Lower leg skin (tissue), 3 donors: ENCODE data around the gene DGKK.

Experiments
- POLR2A ChIP-seq, 2 donors: fragments of 450-650 bp; IDR thresholded peaks; one replicate each; pipeline ENCODE4 v1.6.1; 2016 to 2017; ENCODE audit warnings: antibody characterized with exemption in 2 of 2, mild to moderate bottlenecking in 1 of 2, moderate library complexity in 1 of 2
- TF ChIP-seq, protein P1 (sequence below), 3 donors: fragments of 450-650 bp; IDR thresholded peaks; one replicate each; pipeline ENCODE4 v1.5.1; 2016; ENCODE audit warnings: antibody characterized with exemption in 3 of 3, mild to moderate bottlenecking in 3 of 3, moderate library complexity in 2 of 3

DNA sequence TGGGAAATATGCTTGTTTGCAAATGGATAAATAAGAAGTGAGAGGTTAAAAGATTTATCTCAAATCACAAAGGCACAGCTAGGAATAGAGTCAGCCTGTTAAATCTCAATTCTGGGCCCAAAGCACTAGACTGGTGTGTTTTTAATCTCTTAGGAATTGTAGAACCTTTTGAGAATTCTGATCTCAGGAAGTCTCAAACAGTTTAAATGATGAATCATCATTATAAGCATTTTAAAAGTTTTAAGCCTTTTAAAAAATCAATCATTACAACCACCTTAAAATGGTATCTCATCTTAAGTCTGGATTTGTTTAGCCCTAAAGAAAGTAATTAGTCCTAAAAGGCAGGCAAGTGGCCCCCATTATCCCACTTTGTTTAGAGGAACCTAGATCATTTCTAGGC lies 17.8 kb downstream of the DGKK start:
- TF ChIP-seq, protein P1, sequence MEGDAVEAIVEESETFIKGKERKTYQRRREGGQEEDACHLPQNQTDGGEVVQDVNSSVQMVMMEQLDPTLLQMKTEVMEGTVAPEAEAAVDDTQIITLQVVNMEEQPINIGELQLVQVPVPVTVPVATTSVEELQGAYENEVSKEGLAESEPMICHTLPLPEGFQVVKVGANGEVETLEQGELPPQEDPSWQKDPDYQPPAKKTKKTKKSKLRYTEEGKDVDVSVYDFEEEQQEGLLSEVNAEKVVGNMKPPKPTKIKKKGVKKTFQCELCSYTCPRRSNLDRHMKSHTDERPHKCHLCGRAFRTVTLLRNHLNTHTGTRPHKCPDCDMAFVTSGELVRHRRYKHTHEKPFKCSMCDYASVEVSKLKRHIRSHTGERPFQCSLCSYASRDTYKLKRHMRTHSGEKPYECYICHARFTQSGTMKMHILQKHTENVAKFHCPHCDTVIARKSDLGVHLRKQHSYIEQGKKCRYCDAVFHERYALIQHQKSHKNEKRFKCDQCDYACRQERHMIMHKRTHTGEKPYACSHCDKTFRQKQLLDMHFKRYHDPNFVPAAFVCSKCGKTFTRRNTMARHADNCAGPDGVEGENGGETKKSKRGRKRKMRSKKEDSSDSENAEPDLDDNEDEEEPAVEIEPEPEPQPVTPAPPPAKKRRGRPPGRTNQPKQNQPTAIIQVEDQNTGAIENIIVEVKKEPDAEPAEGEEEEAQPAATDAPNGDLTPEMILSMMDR (IDR thresholded peaks at IDR 0.05), result no peak
- TF ChIP-seq POLR2A (IDR thresholded peaks at IDR 0.05), result no peak
